Mesenchymal stem cell (in vitro differentiated cells and primary cell): ENCODE results near the gene CTDSP2.
"Not testable (repeated sequence)": the region's sequence is repeated elsewhere in the genome, so short reads cannot be mapped to it uniquely, and the experiment has no call there.

Experiments used
- DNase-seq: peaks from one replicate; pipeline ENCODE4 v3.0.0-alpha.2; 2013
- H2AFZ ChIP-seq: one replicate; pipeline ENCODE4 v1.6.1; 2013; ENCODE audit warnings: low read depth, mild to moderate bottlenecking, control low read depth, inconsistent platforms, low read length, moderate library complexity
- H2AK5ac ChIP-seq: 2 replicates; pipeline ENCODE4 v1.6.1; 2013; ENCODE audit warnings: low read length, moderate library complexity, mild to moderate bottlenecking, inconsistent platforms; ENCODE audit not compliant: severe bottlenecking
- H2BK120ac ChIP-seq: one replicate; pipeline ENCODE4 v1.6.1; 2013; ENCODE audit warnings: low read depth, mild to moderate bottlenecking, inconsistent platforms, low read length, moderate library complexity
- H2BK12ac ChIP-seq, 2 experiments: one replicate each; pipeline ENCODE4 v1.6.1; 2013; ENCODE audit warnings: inconsistent platforms in 2 of 2, low read length in 2 of 2, mild to moderate bottlenecking in 2 of 2, moderate library complexity in 2 of 2, control low read depth in 1 of 2
- H2BK15ac ChIP-seq: one replicate; pipeline ENCODE4 v1.6.1; 2013; ENCODE audit warnings: mild to moderate bottlenecking, low read depth, inconsistent platforms; ENCODE audit not compliant: poor library complexity, severe bottlenecking
- H2BK5ac ChIP-seq: 2 replicates; pipeline ENCODE4 v1.6.1; 2013; ENCODE audit warnings: low read depth, mild to moderate bottlenecking, low read length, control low read depth, inconsistent platforms; ENCODE audit not compliant: poor library complexity, severe bottlenecking
- H3K14ac ChIP-seq, 2 experiments: one replicate each; pipeline ENCODE4 v1.6.1; 2013; ENCODE audit warnings: inconsistent platforms in 2 of 2, low read length in 2 of 2, control low read depth in 1 of 2, mild to moderate bottlenecking in 1 of 2, moderate library complexity in 1 of 2
- H3K18ac ChIP-seq, 2 experiments: one replicate each; pipeline ENCODE4 v1.6.1; 2013; ENCODE audit warnings: inconsistent platforms in 2 of 2, low read length in 2 of 2, control low read depth in 1 of 2, low read depth in 1 of 2, mild to moderate bottlenecking in 1 of 2
- H3K23ac ChIP-seq, 2 experiments: one replicate each; pipeline ENCODE4 v1.6.1; 2013; ENCODE audit warnings: inconsistent platforms in 2 of 2, low read length in 2 of 2, mild to moderate bottlenecking in 2 of 2, moderate library complexity in 2 of 2, control low read depth in 1 of 2
- H3K27ac ChIP-seq: 2 replicates; pipeline ENCODE4 v1.5.1; 2013; ENCODE audit warnings: mild to moderate bottlenecking, moderate library complexity, low read length, control low read depth, inconsistent platforms; ENCODE audit not compliant: poor library complexity, severe bottlenecking
- H3K27me3 ChIP-seq, 2 experiments: 2 replicates each; pipeline versions ENCODE4 v1.6.1 to v1.7.0; 2013; ENCODE audit warnings: low read length in 2 of 2, mild to moderate bottlenecking in 2 of 2, moderate library complexity in 2 of 2, control low read depth in 1 of 2, inconsistent platforms in 1 of 2; ENCODE audit not compliant: control insufficient read depth in 1 of 2, insufficient read depth in 1 of 2
- H3K36me3 ChIP-seq, 2 experiments: 2 replicates each; pipeline versions ENCODE4 v1.6.1 to v1.7.0; 2013; ENCODE audit warnings: low read length in 2 of 2, control low read depth in 1 of 2, inconsistent platforms in 1 of 2, low read depth in 1 of 2, mild to moderate bottlenecking in 1 of 2; ENCODE audit not compliant: insufficient read depth in 2 of 2, control insufficient read depth in 1 of 2
- H3K4ac ChIP-seq, 2 experiments: one replicate each; pipeline ENCODE4 v1.6.1; 2013; ENCODE audit warnings: inconsistent platforms in 2 of 2, low read length in 2 of 2, mild to moderate bottlenecking in 2 of 2, moderate library complexity in 2 of 2, control low read depth in 1 of 2, low read depth in 1 of 2
- H3K4me1 ChIP-seq: 2 replicates; pipeline ENCODE4 v1.6.1; 2013; ENCODE audit warnings: low read depth, low read length, control low read depth; ENCODE audit not compliant: control insufficient read depth, insufficient read depth
- H3K4me2 ChIP-seq: 2 replicates; pipeline ENCODE4 v1.6.1; 2013; ENCODE audit warnings: low read length, mild to moderate bottlenecking, inconsistent platforms; ENCODE audit not compliant: poor library complexity, severe bottlenecking
- H3K4me3 ChIP-seq, 2 experiments: 2 replicates each; pipeline versions ENCODE4 v1.5.1 to v1.7.0; 2013; ENCODE audit warnings: low read length in 2 of 2, mild to moderate bottlenecking in 2 of 2, control low read depth in 1 of 2, low read depth in 1 of 2; ENCODE audit not compliant: insufficient read depth in 1 of 2
- H3K79me1 ChIP-seq: replicated peaks from 2 replicates; pipeline ENCODE4 v1.6.1; 2013; ENCODE audit warnings: mild to moderate bottlenecking, control low read depth, low read length, inconsistent platforms; ENCODE audit not compliant: poor library complexity, severe bottlenecking
- H3K9ac ChIP-seq: 2 replicates; pipeline ENCODE4 v1.7.0; 2013; ENCODE audit warnings: mild to moderate bottlenecking, low read length, moderate library complexity
- H3K9me3 ChIP-seq: 2 replicates; pipeline ENCODE4 v1.7.0; 2013; ENCODE audit warnings: mild to moderate bottlenecking, low read length; ENCODE audit not compliant: control insufficient read depth
- H4K8ac ChIP-seq: one replicate; pipeline ENCODE4 v1.6.1; 2013; ENCODE audit warnings: inconsistent platforms, mild to moderate bottlenecking, low read length, moderate library complexity
- H4K91ac ChIP-seq: one replicate; pipeline ENCODE4 v1.6.1; 2013; ENCODE audit warnings: mild to moderate bottlenecking, low read length, inconsistent platforms
- WGBS: methylation state at CpG from one replicate; pipeline ENCODE4 v1.1.7; 2013; ENCODE audit warnings: mixed read lengths; 5-methylcytosine and 5-hydroxymethylcytosine counted together

CTDSP2 gene

DNA sequence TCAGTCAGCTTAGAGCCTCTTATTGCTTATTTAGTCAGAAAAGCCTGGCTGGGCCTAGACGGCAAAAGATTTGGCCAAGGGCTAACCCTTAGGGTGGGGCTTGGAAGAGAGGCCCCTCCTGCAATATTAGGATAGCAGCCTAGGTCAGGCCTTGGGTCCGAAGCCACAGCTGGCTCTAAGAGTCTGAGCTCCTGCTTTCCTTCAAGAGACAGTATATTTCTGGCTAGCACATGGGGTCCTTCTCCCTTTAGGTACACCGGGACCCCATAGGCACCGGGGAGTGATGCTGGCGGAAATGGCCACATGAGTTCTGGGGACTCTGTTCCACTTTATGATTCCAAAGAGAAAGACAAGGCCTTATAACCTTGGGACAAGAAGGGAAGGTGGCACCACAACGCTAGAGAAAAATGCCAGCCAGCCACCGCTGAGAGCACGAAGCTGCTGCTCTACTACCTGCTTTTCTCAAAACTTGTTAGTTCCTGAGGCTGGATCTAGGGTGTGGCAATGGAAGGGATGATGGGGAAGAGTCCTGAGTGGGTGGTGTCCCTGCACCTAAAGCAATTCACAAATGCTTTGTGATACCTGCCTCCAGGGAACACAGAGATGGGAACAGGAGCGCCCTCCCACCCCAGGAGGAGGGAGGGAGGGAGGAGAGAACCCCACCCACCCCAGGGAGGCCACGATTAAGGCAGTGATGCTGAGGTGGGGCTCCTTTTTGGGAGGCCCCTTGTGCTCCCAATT lies 24.9 kb downstream of the CTDSP2 start:
- Histone ChIP-seq H3K23ac (no peak overlapping the region), H3K4me1 (no peaks in the 10 kb centered on the region), H3K9me3 (no peaks in the 10 kb centered on the region), H3K4ac (no peak overlapping the region), H3K14ac (no peak overlapping the region), H3K9ac (no peak overlapping the region), H3K79me1 (peaks cover 47% of the 10 kb centered on the region), H2AFZ (no peak overlapping the region), H2BK120ac (no peak overlapping the region), H3K4me2 (no peak overlapping the region), H3K27me3 (no peaks in the 10 kb centered on the region), H3K27ac (no peak overlapping the region), H3K4me3 (no peak overlapping the region), H3K36me3 (peaks cover 80 to 95% of the 10 kb centered on the region in 2 experiments), H2BK15ac (no peak overlapping the region), H2AK5ac (no peak overlapping the region), H4K8ac (no peak overlapping the region), H2BK5ac (no peak overlapping the region), H4K91ac (no peak overlapping the region), H3K18ac (no peak overlapping the region), H2BK12ac (no peak overlapping the region)
- WGBS = 98% methylated on average over 10 of the region's 10 CpGs
- DNase-seq = no peak

DNA sequence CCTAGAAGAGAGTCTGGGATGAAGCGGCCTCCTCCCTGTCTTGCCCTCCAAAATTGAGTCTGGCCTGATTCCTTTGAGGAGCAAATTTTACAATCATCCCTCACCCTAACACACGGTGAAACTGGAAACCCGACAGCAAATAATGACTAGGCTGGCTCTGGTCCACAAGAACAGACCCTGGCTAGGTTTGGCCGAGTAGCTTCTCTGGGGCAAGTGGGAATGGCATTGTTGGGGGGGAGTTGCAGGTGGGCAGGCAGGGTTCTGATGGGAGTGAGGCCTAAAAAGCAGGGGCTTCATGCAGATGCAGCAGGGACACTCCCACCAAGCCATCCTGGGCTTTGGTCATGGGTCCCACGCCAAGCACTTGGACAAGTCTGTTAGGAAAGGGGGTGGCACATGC lies 25.5 kb downstream of the CTDSP2 start:
- H3K4me1 ChIP-seq, H2AFZ ChIP-seq, H3K4me2 ChIP-seq, H3K9ac ChIP-seq, H3K23ac ChIP-seq, H3K9me3 ChIP-seq, DNase-seq, H2AK5ac ChIP-seq, H3K4ac ChIP-seq, H3K14ac ChIP-seq, H4K91ac ChIP-seq, H3K27me3 ChIP-seq, H3K27ac ChIP-seq, H3K18ac ChIP-seq, H2BK12ac ChIP-seq, H2BK5ac ChIP-seq, H2BK120ac ChIP-seq, H3K4me3 ChIP-seq: not testable (repeated sequence)
- H3K36me3 ChIP-seq = peaks cover 75 to 93% of the 10 kb centered on the region in 2 experiments
- peak overlapping the region; percentile 41 for H4K8ac ChIP-seq
- WGBS = 98% methylated on average over 4 of the region's 5 CpGs
- peaks cover 41% of the 10 kb centered on the region for H3K79me1 ChIP-seq
- peak overlapping the region; percentile 61 for H2BK15ac ChIP-seq

DNA sequence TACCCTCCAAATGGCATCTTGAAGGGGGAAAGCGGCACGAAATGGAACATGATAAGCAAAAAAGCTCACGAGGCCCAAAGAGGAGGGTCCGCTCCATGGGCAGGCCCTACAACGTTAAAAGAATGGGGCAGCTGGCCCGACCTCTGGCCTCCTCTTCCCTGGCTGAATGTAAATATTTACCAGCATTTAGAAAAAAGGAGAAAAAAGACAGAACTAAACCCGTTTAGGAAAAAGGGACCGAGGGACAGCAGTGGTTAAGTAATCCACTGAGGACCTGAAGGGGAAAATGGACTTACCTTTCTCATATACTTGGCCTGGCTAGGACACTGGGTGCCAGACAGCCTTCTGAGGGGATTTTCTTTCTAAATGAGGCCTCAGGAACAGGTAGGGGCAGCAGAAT lies 26.4 kb downstream of the CTDSP2 start:
- Histone ChIP-seq H3K36me3 (peaks cover 77 to 92% of the 10 kb centered on the region in 2 experiments), H3K79me1 (peaks cover 35% of the 10 kb centered on the region)
- H3K27me3 ChIP-seq, H3K4ac ChIP-seq, H3K27ac ChIP-seq, H3K4me1 ChIP-seq, H2AFZ ChIP-seq, H3K14ac ChIP-seq, H4K8ac ChIP-seq, H3K9me3 ChIP-seq, H2BK12ac ChIP-seq, H3K4me2 ChIP-seq, H2BK120ac ChIP-seq, H3K23ac ChIP-seq, H3K18ac ChIP-seq, H3K9ac ChIP-seq, H2AK5ac ChIP-seq, DNase-seq, H3K4me3 ChIP-seq, H4K91ac ChIP-seq, H2BK15ac ChIP-seq, H2BK5ac ChIP-seq: not testable (repeated sequence)
- 84% methylated on average over 8 of the region's 8 CpGs for WGBS

DNA sequence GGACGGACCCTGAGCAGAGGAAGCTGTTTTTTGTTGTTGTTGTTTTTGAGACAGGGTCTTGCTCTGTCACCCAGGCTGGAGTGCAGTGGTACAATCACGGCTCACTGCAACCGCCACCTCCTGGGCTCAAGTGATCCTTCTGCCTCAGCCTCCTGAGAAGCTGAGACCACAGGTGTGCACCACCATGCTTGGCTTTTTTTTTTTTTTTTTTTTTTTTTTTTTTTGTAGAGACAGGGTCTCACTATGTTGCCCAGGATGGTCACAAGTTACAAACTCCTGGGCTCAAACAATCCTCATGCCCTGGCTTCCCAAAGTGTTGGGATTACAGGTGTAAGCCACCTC lies 28.6 kb downstream of the CTDSP2 start:
- H3K79me1 ChIP-seq = peaks cover 17% of the 10 kb centered on the region
- H4K8ac ChIP-seq, H3K18ac ChIP-seq, H3K4me1 ChIP-seq, H3K27me3 ChIP-seq, H3K4ac ChIP-seq, H3K23ac ChIP-seq, H2BK120ac ChIP-seq, H3K4me2 ChIP-seq, H3K9ac ChIP-seq, H2BK12ac ChIP-seq, H3K27ac ChIP-seq, H3K9me3 ChIP-seq, H2BK15ac ChIP-seq, H2AK5ac ChIP-seq, H2BK5ac ChIP-seq, H2AFZ ChIP-seq, H3K4me3 ChIP-seq, H3K14ac ChIP-seq, DNase-seq, H4K91ac ChIP-seq: not testable (repeated sequence)
- H3K36me3 ChIP-seq = peaks cover 68 to 79% of the 10 kb centered on the region in 2 experiments
- 89% methylated on average over 3 of the region's 3 CpGs for WGBS
